Measurements from ENCODE around the gene SHISA6. TPM values are rescaled to one million over a fixed set of nuclear protein-coding genes. Genes with fewer than 3 reads are reported as not detected.

SHISA6 gene
- total RNA-seq = 2.0 TPM

DNA sequence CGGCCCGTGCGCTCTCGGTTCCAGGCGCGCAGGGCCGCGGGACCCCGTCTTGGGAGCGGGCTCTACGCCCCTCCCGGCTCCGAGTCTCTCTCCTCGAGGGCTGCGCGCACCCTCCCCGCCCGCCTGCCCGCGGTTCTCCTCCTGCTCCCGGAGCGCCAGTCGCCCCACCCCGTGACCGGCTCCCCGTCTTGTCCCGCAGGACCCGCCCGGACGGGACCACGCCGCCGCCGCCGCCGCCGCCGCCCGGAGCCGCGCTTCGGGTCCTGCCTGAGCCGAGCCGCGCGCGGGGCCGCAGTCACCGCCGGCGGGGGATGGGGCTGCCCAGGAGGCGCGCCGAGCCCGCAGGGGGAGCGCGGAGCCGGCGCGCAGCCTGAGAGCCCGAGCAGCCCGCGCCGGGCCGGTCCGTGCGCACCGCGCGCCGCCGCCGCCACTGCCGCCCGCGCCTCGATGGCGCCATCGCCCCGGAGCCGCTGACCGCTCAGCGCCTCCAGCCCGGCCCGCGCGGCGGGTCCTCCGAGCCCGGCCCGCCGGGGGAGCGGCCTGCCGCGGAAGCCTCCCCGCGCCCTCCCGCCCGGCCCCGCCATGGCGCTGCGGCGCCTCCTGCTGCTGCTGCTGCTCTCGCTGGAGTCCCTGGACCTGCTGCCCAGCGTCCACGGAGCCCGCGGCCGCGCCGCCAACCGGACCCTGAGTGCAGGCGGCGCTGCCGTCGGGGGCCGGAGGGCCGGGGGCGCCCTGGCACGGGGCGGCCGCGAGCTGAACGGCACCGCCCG, at the start of gene SHISA6:
SHISA6 (plus strand) TSS at position 373 of the 770 bp plus-strand sequence.
- no peak for ATAC-seq

DNA sequence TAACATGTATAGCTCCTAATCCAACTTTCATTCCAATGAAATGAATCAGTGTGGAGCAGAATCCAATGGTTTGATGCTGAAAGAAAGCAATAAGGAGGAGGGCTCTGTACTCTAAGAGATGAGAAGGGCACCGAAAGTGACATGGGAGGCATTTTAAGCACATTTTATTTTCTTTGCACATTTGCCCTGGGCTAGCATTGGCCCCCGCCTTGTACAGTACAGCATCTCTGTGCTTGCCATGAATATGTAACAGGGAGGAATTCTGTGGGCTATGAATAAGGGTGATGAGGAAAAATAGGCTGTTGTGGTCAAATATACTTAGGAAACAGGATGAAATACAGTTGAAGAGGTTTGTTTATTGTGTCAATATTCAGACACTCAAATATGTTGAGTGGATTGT, 45.2 kb upstream of the SHISA6 start:
- no peak for ATAC-seq

DNA sequence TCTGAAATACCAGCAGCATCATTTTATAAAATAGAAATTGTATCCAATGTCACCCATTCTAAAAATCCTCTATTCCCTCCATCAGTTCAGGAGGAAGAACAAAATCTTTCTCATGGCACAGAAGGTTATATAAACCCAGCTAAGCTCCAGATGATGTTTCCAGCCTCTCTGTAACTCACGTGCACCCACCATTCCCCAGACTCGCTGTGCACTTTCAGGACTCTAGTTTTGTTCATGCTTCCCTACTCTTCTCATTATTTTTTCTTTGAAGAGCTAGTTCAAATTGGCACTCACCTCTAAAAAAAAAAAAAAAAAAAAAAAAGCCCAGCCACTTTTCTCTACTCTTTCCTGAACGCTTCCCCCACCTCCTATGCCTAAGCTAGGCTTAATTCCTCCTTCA, 36.0 kb upstream of the SHISA6 start:
- ATAC-seq = no peak

GRCh38 chr17:11205659-11206058, 35.4 kb upstream of the SHISA6 start:
- ATAC-seq = peak; percentile 33

DNA sequence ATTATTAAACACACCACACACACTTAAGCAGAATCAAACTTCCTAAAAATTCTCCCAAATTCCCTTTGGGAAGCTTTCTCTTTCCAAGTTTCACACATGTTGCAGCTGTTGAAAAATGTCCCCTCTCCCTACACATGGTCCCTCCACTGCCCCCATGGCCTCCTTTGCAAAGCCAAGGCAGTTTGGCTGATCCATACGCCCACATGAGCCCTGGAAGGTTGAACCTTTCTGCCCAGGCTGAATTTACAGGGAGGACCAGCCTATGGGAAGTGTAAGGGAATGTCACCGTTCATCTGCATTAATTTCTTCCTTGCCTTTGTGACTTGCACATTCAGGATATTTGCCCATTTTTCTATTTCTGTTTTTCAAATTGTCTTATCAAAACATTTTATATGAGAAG, 31.1 kb upstream of the SHISA6 start:
- no peak for ATAC-seq

GRCh38 chr17:11212792-11213191, 28.2 kb upstream of the SHISA6 start:
- ATAC-seq = no peak

DNA sequence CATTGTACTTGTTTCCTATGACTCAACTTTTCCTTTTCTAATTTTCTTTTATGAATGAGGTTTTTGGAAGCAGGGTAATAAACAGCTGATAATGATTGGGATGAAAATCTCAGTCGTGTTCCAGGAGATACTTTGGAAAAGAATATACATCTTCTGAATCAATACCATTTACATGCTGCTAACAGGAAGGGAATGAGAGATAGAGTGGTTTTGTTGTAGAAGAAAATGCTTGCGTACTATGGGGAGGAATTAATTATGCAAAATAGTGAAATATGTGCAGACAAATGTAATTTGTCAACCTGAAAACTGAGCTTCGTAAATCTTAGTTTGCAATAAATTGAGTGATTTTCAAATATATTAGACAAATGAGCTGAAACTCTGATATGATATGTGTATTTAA, 24.0 kb upstream of the SHISA6 start:
- ATAC-seq = no peak

DNA sequence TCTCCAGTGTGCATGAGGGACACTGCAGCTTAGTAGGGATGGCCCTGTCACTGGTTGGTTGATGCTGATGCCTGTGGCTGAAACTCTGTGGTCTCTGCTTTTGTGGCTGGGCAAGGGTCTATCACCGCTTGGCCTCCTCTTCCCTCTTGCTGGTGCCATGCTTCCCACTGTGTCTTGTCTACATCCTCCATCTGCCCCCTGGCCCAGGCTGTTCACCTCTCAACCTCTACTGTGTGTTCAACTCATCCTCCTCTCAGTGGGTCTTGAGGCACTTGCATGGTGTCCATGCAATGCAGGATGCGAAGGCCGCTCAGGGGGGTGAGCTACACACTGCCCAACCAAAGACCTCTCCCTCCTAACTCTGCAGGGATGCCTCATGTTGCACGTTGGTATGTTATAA, 19.8 kb upstream of the SHISA6 start:
- ATAC-seq = no peak

GRCh38 chr17:11221721-11222120, 19.3 kb upstream of the SHISA6 start:
- ATAC-seq = no peak

- ATAC-seq = peak; percentile 90
These were observed 2.3 kb upstream of the SHISA6 start for GRCh38 chr17:11238705-11239104.

GRCh38 chr17:11239379-11239970, 1.5 kb upstream of the SHISA6 start:
- ATAC-seq = no peak

DNA sequence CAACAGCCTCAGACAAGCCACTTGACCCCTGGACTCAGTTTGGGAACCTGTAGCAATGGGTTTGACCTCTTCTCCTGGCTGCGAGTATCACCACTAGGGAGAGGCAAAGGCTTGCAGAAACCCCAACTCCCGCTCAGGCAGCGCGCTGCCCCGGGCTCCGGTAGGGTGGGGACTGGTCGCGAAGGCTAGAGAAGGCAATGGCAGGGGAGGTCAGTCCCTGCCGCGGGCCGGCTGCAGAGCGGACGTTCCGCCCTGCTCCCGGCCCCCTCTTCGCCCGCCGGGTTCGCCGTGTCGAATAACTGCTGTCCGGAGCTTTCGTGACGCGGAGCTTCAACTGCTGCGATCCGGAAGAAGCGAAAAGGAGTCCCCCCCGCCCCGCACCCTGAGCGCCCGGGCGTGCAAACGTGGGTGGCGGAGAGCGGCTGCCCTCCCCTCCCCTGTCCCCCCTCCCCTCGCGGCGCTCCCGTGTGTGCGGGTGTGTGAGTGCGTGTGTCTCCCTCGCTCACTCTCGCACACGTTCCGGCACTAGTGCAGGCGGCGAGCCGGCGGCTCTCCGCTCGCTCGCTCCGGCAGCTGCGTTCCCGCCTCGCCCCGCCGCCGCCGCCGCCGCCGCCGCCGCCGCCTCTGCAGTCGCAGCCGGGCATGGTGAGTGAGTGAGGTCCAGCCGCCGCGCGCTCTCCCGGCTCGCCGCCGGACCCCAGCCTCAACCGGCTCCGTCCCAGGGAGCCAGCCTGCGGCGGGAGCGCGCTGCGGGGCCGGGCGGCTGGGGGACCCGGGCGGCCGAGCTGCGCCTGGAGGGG, 772 bp upstream of the SHISA6 start:
- peak; percentile 44 for ATAC-seq

DNA sequence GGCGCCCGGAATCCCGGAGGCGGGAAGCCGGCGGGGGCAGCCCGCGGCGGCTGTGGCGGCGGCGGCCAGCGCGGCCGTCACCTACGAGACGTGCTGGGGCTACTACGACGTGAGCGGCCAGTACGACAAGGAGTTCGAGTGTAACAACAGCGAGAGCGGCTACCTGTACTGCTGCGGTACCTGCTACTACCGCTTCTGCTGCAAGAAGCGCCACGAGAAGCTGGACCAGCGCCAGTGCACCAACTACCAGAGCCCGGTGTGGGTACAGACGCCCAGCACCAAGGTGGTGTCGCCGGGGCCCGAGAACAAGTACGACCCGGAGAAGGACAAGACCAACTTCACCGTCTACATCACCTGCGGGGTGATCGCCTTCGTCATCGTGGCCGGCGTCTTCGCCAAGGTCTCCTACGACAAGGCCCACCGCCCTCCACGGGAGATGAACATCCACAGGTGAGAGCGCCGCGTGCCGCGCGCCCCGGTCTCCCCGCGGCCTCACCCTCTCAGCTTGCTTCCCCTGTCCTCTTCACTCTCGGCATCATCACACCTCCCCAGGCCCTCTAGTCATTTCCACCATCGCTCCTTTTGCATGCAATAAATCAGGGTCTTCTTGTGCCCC, 706 bp downstream of the SHISA6 start:
- ATAC-seq = no peak

DNA sequence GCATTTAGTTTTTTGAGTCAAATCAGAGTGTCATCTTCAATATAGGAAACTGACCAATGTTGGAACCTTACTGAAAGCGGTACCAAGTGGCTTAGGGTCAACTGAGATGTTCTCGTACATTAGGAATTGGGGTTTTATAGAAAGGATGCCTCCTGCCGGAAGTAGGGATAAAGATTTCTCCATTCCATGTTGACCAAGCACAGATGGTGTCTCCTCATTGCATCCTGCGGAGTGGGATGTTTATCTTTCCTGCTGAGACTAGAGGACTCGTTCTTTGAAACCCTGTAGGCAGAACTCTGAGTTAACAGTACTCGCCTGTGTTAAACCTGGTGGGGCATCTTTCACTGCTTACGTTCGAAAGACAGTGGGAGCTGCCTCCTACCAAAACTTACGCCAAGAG, 1.4 kb downstream of the SHISA6 start:
- no peak for ATAC-seq

DNA sequence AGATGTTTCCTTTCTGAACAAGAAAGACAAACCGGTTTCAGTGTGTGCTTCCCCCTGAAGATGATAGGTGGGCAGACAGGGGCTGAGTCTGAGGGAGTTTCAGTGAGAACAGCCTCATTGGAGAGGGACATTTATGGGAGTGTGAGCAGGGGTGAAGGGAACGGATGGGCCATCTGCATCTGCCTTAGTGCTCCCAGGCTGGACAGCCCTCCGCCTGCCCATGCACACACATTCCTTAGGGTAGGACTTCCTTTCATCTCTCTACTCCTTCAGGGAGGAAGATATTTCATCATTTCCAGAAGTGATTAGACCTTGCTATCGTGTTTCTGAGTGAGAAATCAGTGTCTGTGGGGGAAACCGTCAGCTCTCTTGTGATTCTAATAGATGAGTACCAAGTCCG, 3.8 kb downstream of the SHISA6 start:
- ATAC-seq = no peak

DNA sequence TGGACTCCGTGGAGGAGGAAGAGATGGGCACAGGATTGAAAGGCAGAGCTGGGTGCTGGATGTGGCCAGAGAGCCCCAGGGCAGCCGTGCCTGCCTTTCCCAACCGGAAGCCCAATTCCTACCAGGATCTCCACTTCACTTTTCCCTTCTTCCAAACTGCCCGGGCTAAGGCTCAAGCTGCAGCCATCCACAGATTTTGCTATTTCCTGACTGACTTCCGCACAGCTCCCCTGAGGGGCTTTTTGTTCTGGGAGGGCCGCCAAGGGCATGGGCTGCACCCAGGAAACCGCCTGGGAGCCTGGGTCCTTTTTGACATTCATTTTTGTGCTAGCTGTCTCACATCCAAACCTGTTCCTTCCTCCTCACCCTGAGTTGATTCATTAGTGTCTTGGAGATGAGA, 4.2 kb downstream of the SHISA6 start:
- peak; percentile 14 for ATAC-seq

- ATAC-seq = no peak
These were observed 4.8 kb downstream of the SHISA6 start for GRCh38 chr17:11245791-11246190.

GRCh38 chr17:11250161-11250560, 9.1 kb downstream of the SHISA6 start:
- no peak for ATAC-seq

- no peak for ATAC-seq
These were observed 10.6 kb downstream of the SHISA6 start for GRCh38 chr17:11251561-11252107.

DNA sequence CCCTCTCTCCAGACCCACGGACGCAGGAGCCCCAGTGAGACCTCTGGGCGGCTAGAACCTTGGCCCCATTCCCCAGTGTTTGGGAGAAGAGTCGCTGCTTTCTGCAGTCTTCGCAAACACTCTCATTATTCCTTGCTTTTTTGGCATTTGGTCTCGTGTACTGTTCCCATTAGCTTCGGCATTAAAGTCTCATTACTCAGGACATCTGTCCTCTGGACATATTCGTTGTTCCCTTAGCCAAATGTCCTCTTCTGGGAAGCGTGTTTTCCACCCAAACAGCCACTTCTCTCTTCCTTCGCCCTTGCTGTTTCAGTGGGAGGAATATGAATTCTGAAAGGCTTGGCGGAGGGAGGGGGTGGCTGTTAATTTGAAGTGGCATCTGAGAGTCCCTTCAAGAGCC, 11.1 kb downstream of the SHISA6 start:
- ATAC-seq = no peak

DNA sequence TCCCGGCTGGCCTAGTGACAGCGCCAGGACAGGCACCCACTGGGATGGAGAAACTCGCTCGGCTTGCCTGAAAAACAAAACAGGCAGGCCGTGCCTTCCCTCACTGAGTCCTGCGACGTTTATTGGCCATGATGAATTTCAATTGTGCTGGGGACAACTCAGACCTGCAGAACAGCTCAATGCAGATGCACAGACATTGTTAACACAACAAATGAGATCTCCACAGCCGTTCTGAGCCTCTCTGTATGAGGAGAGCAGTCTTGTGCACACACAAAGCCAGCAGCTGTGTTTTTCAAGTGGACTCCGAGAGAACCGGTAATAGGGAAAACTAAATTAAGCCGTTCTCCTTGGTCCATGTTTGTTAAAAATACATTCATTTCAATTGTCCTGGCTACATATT, 15.9 kb downstream of the SHISA6 start:
- no peak for ATAC-seq

- peak; percentile 31 for ATAC-seq
These were observed 23.3 kb downstream of the SHISA6 start for GRCh38 chr17:11264183-11264871.
